Stimulated activated CD4-positive, alpha-beta T cell treated with anti-CD3 and anti-CD28 coated beads, Interleukin-2, amount 100 ng/mL, for 4 hours (primary cell): Measurements from ENCODE around the gene TCF7L1.

ENCODE experiments used
- DNase-seq: peaks from one replicate; pipeline ENCODE4 v3.0.0-alpha.2; 2020; ENCODE audit warnings: low read depth

Gene TCF7L1

GRCh38 chr2:85356186-85356585, 223.0 kb downstream of the TCF7L1 start:
- no peak for DNase-seq

GRCh38 chr2:85357736-85358135, 224.5 kb downstream of the TCF7L1 start:
- DNase-seq: no peak
